HG02678 (cell line): ENCODE measurements around the gene FBXW10.
"Not testable (repeated sequence)": the region's sequence is repeated elsewhere in the genome, so short reads cannot be mapped to it uniquely, and the experiment has no call there.

Experiments
- ATAC-seq: cut with Tn5 transposase; IDR thresholded peaks from one replicate; pipeline ENCODE4 v1.9.1; 2021; ENCODE audit warnings: mild to moderate bottlenecking, moderate library complexity; ENCODE audit not compliant: unreplicated experiment

FBXW10 gene

DNA sequence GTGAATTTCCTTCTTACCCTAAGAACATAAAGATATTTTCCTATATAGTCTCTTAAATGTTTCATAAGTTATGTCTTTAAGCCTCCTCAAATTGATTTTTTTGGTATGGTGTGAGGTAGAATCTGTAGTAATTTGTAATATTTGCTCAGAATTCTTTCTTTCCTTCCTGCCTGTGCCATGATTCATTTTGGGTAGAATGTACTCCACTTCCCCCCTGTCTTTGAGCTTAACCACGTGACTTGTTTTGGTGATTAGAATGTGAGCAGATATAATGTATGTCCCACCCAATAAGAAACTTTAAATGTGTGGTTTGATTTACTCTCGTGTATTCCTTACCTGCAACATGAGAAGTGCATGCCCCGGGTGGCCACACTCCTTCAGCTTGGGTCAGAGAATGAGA lies 77.6 kb downstream of the FBXW10 start:
- not testable (repeated sequence) for ATAC-seq

DNA sequence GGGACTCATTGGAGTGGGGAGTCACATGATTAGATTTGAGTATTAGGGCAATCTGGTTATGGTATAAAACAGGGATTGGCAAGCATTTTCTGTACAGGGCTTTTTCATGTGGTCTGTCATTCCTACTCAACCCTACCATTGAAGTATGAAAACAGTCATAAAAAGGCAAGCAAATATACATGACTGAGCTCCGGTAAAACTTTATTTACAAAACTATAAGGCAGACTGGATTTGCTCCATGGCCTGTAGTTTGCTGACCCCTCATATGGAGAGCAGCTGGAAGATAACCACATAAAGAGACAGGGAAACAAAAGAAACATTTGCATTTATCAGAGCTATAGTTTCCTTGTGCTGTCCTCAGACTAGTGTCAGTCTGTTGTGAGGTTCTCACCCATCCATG lies 83.8 kb downstream of the FBXW10 start:
- not testable (repeated sequence) for ATAC-seq
